Measurements from ENCODE around the gene MYRFL.

The MYRFL gene

GRCh38 chr12:69935651-69936100 is 110.6 kb downstream of the MYRFL start:
- no peak overlapping the region for H2BK120ac ChIP-seq (ENCODE audit: low read depth, low read length)
- no peak for DNase-seq (ENCODE audit: low spot score)
- no CpG with 5 or more reads among the region's 5 CpGs for WGBS, 2 donors (ENCODE audit: extremely low coverage in 2 of 2, insufficient read length in 2 of 2, insufficient replicate concordance in 1 of 2)
- H2AK5ac ChIP-seq (ENCODE audit: low read depth, low read length): no peak overlapping the region
- no peak overlapping the region for H3K4me3 ChIP-seq (ENCODE audit: low read length in 2 of 2)
- H2BK5ac ChIP-seq (ENCODE audit: low read length): no peak overlapping the region
- H3K4me1 ChIP-seq (ENCODE audit: control insufficient read depth in 2 of 2, insufficient read depth in 1 of 2, low read depth in 1 of 2, low read length in 2 of 2): peaks cover 21 to 45% of the 10 kb centered on the region in 2 donors
- no peaks in the 10 kb centered on the region for H3K79me1 ChIP-seq (ENCODE audit: low read depth, low read length)
- no peaks in the 10 kb centered on the region for H3K36me3 ChIP-seq (replicated peaks in 1 of 2; ENCODE audit: control insufficient read depth in 2 of 2, insufficient read depth in 2 of 2, low read length in 2 of 2)
- H3K18ac ChIP-seq (ENCODE audit: low read length): no peak overlapping the region
- peaks cover 0 to 12% of the 10 kb centered on the region in 2 donors for H3K9me3 ChIP-seq (replicated peaks in 1 of 2; ENCODE audit: control insufficient read depth in 2 of 2, insufficient read depth in 1 of 2, low read depth in 1 of 2, low read length in 2 of 2)
- no peak overlapping the region for H3K27ac ChIP-seq (replicated peaks; ENCODE audit: low read length)
- H2BK15ac ChIP-seq (ENCODE audit: low read length): no peak overlapping the region
- no peak overlapping the region for H3K14ac ChIP-seq (ENCODE audit: low read length)
- no peak overlapping the region for H3K23ac ChIP-seq (ENCODE audit: low read depth, low read length, poor library complexity)
- no peak overlapping the region for H4K8ac ChIP-seq (ENCODE audit: low read depth, low read length)
- H3K9ac ChIP-seq (ENCODE audit: low read depth, low read length, poor library complexity): no peak overlapping the region
- H3K27me3 ChIP-seq (ENCODE audit: control insufficient read depth in 3 of 3, insufficient read depth in 3 of 3, low read depth in 1 of 3, low read length in 3 of 3): no peaks in the 10 kb centered on the region
- no peak overlapping the region for H3K4me2 ChIP-seq (ENCODE audit: insufficient read depth, low read length, poor library complexity, severe bottlenecking)
- H4K91ac ChIP-seq (ENCODE audit: low read depth, low read length, poor library complexity): no peak overlapping the region
- H2BK12ac ChIP-seq (ENCODE audit: low read length): no peak overlapping the region
- no peak overlapping the region for H3K4ac ChIP-seq (ENCODE audit: low read length)
- peak overlapping the region; percentile 58 for H2AFZ ChIP-seq (ENCODE audit: low read length)

GRCh38 chr12:69936214-69936731 is 111.2 kb downstream of the MYRFL start:
- H2BK15ac ChIP-seq (ENCODE audit: low read length): no peak overlapping the region
- no peak overlapping the region for H3K27ac ChIP-seq (replicated peaks; ENCODE audit: low read length)
- no peak overlapping the region for H2BK5ac ChIP-seq (ENCODE audit: low read length)
- no peak overlapping the region for H3K9ac ChIP-seq (ENCODE audit: low read depth, low read length, poor library complexity)
- H3K36me3 ChIP-seq (replicated peaks in 1 of 2; ENCODE audit: control insufficient read depth in 2 of 2, insufficient read depth in 2 of 2, low read length in 2 of 2): no peaks in the 10 kb centered on the region
- no peak overlapping the region for H2AK5ac ChIP-seq (ENCODE audit: low read depth, low read length)
- no CpG with 5 or more reads among the region's 5 CpGs for WGBS, 2 donors (ENCODE audit: extremely low coverage in 2 of 2, insufficient read length in 2 of 2, insufficient replicate concordance in 1 of 2)
- H3K27me3 ChIP-seq (ENCODE audit: control insufficient read depth in 3 of 3, insufficient read depth in 3 of 3, low read depth in 1 of 3, low read length in 3 of 3): no peaks in the 10 kb centered on the region
- no peak overlapping the region for H3K14ac ChIP-seq (ENCODE audit: low read length)
- H3K4me3 ChIP-seq (ENCODE audit: low read length in 2 of 2): no peak overlapping the region
- no peak overlapping the region for H4K91ac ChIP-seq (ENCODE audit: low read depth, low read length, poor library complexity)
- no peak for DNase-seq (ENCODE audit: low spot score)
- H2AFZ ChIP-seq (ENCODE audit: low read length): peak overlapping the region; percentile 58
- H3K4me1 ChIP-seq (ENCODE audit: control insufficient read depth in 2 of 2, insufficient read depth in 1 of 2, low read depth in 1 of 2, low read length in 2 of 2): peaks cover 21 to 45% of the 10 kb centered on the region in 2 donors
- no peak overlapping the region for H4K8ac ChIP-seq (ENCODE audit: low read depth, low read length)
- no peaks in the 10 kb centered on the region for H3K79me1 ChIP-seq (ENCODE audit: low read depth, low read length)
- H3K4ac ChIP-seq (ENCODE audit: low read length): no peak overlapping the region
- no peak overlapping the region for H2BK120ac ChIP-seq (ENCODE audit: low read depth, low read length)
- no peak overlapping the region for H3K23ac ChIP-seq (ENCODE audit: low read depth, low read length, poor library complexity)
- H3K4me2 ChIP-seq (ENCODE audit: insufficient read depth, low read length, poor library complexity, severe bottlenecking): no peak overlapping the region
- H3K18ac ChIP-seq (ENCODE audit: low read length): no peak overlapping the region
- no peak overlapping the region for H2BK12ac ChIP-seq (ENCODE audit: low read length)
- peaks cover 0 to 12% of the 10 kb centered on the region in 2 donors for H3K9me3 ChIP-seq (replicated peaks in 1 of 2; ENCODE audit: control insufficient read depth in 2 of 2, insufficient read depth in 1 of 2, low read depth in 1 of 2, low read length in 2 of 2)

- Histone ChIP-seq H3K4me2 (ENCODE audit: insufficient read depth, low read length, poor library complexity, severe bottlenecking) (no peak overlapping the region), H2AK5ac (ENCODE audit: low read depth, low read length) (no peak overlapping the region), H3K18ac (ENCODE audit: low read length) (no peak overlapping the region), H3K23ac (ENCODE audit: low read depth, low read length, poor library complexity) (no peak overlapping the region), H3K9me3 (replicated peaks in 1 of 2; ENCODE audit: control insufficient read depth in 2 of 2, insufficient read depth in 1 of 2, low read depth in 1 of 2, low read length in 2 of 2) (peaks cover 0 to 12% of the 10 kb centered on the region in 2 donors), H4K8ac (ENCODE audit: low read depth, low read length) (no peak overlapping the region), H4K91ac (ENCODE audit: low read depth, low read length, poor library complexity) (no peak overlapping the region), H3K36me3 (replicated peaks in 1 of 2; ENCODE audit: control insufficient read depth in 2 of 2, insufficient read depth in 2 of 2, low read length in 2 of 2) (no peaks in the 10 kb centered on the region), H3K4me3 (ENCODE audit: low read length in 2 of 2) (no peak overlapping the region), H3K4me1 (ENCODE audit: control insufficient read depth in 2 of 2, insufficient read depth in 1 of 2, low read depth in 1 of 2, low read length in 2 of 2) (peaks cover 21 to 45% of the 10 kb centered on the region in 2 donors), H3K14ac (ENCODE audit: low read length) (no peak overlapping the region), H2BK12ac (ENCODE audit: low read length) (no peak overlapping the region), H3K27me3 (ENCODE audit: control insufficient read depth in 3 of 3, insufficient read depth in 3 of 3, low read depth in 1 of 3, low read length in 3 of 3) (no peaks in the 10 kb centered on the region), H2BK15ac (ENCODE audit: low read length) (no peak overlapping the region), H3K27ac (replicated peaks; ENCODE audit: low read length) (no peak overlapping the region), H2BK120ac (ENCODE audit: low read depth, low read length) (no peak overlapping the region), H3K9ac (ENCODE audit: low read depth, low read length, poor library complexity) (no peak overlapping the region), H3K79me1 (ENCODE audit: low read depth, low read length) (no peaks in the 10 kb centered on the region), H2AFZ (ENCODE audit: low read length) (no peak overlapping the region), H3K4ac (ENCODE audit: low read length) (no peak overlapping the region), H2BK5ac (ENCODE audit: low read length) (no peak overlapping the region)
- WGBS, 2 donors (ENCODE audit: extremely low coverage in 2 of 2, insufficient read length in 2 of 2, insufficient replicate concordance in 1 of 2): no CpG with 5 or more reads among the region's 2 CpGs
- DNase-seq (ENCODE audit: low spot score): no peak
Measured at GRCh38 chr12:69936766-69937165, 111.7 kb downstream of the MYRFL start.

GRCh38 chr12:69947123-69947522 is 122.1 kb downstream of the MYRFL start:
- H3K27ac ChIP-seq (replicated peaks; ENCODE audit: low read length): no peak overlapping the region
- no peak overlapping the region for H4K91ac ChIP-seq (ENCODE audit: low read depth, low read length, poor library complexity)
- H2BK12ac ChIP-seq (ENCODE audit: low read length): no peak overlapping the region
- H2BK5ac ChIP-seq (ENCODE audit: low read length): no peak overlapping the region
- H3K4me1 ChIP-seq (ENCODE audit: control insufficient read depth in 2 of 2, insufficient read depth in 1 of 2, low read depth in 1 of 2, low read length in 2 of 2): peaks cover 0 to 3% of the 10 kb centered on the region in 2 donors
- H3K36me3 ChIP-seq (replicated peaks in 1 of 2; ENCODE audit: control insufficient read depth in 2 of 2, insufficient read depth in 2 of 2, low read length in 2 of 2): no peaks in the 10 kb centered on the region
- H2BK15ac ChIP-seq (ENCODE audit: low read length): no peak overlapping the region
- H3K4me2 ChIP-seq (ENCODE audit: insufficient read depth, low read length, poor library complexity, severe bottlenecking): no peak overlapping the region
- H2BK120ac ChIP-seq (ENCODE audit: low read depth, low read length): no peak overlapping the region
- no peak overlapping the region for H2AK5ac ChIP-seq (ENCODE audit: low read depth, low read length)
- no peak overlapping the region for H2AFZ ChIP-seq (ENCODE audit: low read length)
- H3K9me3 ChIP-seq (replicated peaks in 1 of 2; ENCODE audit: control insufficient read depth in 2 of 2, insufficient read depth in 1 of 2, low read depth in 1 of 2, low read length in 2 of 2): peaks cover 2 to 3% of the 10 kb centered on the region in 2 donors
- H3K14ac ChIP-seq (ENCODE audit: low read length): no peak overlapping the region
- DNase-seq (ENCODE audit: low spot score): no peak
- H4K8ac ChIP-seq (ENCODE audit: low read depth, low read length): no peak overlapping the region
- H3K9ac ChIP-seq (ENCODE audit: low read depth, low read length, poor library complexity): no peak overlapping the region
- no peak overlapping the region for H3K18ac ChIP-seq (ENCODE audit: low read length)
- no peak overlapping the region for H3K23ac ChIP-seq (ENCODE audit: low read depth, low read length, poor library complexity)
- no peak overlapping the region for H3K4ac ChIP-seq (ENCODE audit: low read length)
- no peaks in the 10 kb centered on the region for H3K79me1 ChIP-seq (ENCODE audit: low read depth, low read length)
- no peak overlapping the region for H3K4me3 ChIP-seq (ENCODE audit: low read length in 2 of 2)
- H3K27me3 ChIP-seq (ENCODE audit: control insufficient read depth in 3 of 3, insufficient read depth in 3 of 3, low read depth in 1 of 3, low read length in 3 of 3): no peaks in the 10 kb centered on the region
